Measurements from ENCODE around the gene BRF1.
A peak's percentile ranks its signal among the peaks of the same experiment; 100 is the strongest.

The BRF1 gene

GRCh38 chr14:105207460-105207901 lies 93.3 kb downstream of the BRF1 start:
- no peak for DNase-seq

- no peak for DNase-seq
Measured at GRCh38 chr14:105206873-105207272, 93.9 kb downstream of the BRF1 start.

GRCh38 chr14:105205673-105206208 lies 95.1 kb downstream of the BRF1 start:
- DNase-seq, result no peak

GRCh38 chr14:105204931-105205672 lies 95.7 kb downstream of the BRF1 start:
- no peak for DNase-seq

GRCh38 chr14:105204206-105204930 lies 96.4 kb downstream of the BRF1 start:
- DNase-seq, result no peak

GRCh38 chr14:105203701-105204100 lies 97.1 kb downstream of the BRF1 start:
- no peak for DNase-seq

- DNase-seq, result peak; percentile 60
Measured at GRCh38 chr14:105203057-105203531, 97.7 kb downstream of the BRF1 start.

GRCh38 chr14:105201925-105202513 lies 98.8 kb downstream of the BRF1 start:
- DNase-seq, result no peak

- no peak for DNase-seq
Measured at GRCh38 chr14:105201156-105201924, 99.5 kb downstream of the BRF1 start.

- no peak for DNase-seq
Measured at GRCh38 chr14:105200641-105201040, 100.2 kb downstream of the BRF1 start.

GRCh38 chr14:105200074-105200473 lies 100.7 kb downstream of the BRF1 start:
- no peak for DNase-seq

GRCh38 chr14:105199093-105199492 lies 101.7 kb downstream of the BRF1 start:
- DNase-seq, result no peak

- no peak for DNase-seq
Measured at GRCh38 chr14:105198588-105198987, 102.2 kb downstream of the BRF1 start.

- DNase-seq, result no peak
Measured at GRCh38 chr14:105197211-105197641, 103.6 kb downstream of the BRF1 start.

GRCh38 chr14:105196265-105196960 lies 104.4 kb downstream of the BRF1 start:
- no peak for DNase-seq

GRCh38 chr14:105195522-105196264 lies 105.1 kb downstream of the BRF1 start:
- no peak for DNase-seq

- no peak for DNase-seq
Measured at GRCh38 chr14:105195051-105195450, 105.8 kb downstream of the BRF1 start.

- peak; percentile 30 for DNase-seq
Measured at GRCh38 chr14:105193916-105194782, 106.7 kb downstream of the BRF1 start.

- DNase-seq, result no peak
Measured at GRCh38 chr14:105192866-105193731, 107.7 kb downstream of the BRF1 start.

Measured in activated CD4-positive, alpha-beta T cell treated with anti-CD3 and anti-CD28 coated beads, Interleukin-2, amount 50 U/mL, for 1 hour (primary cell).